Activated T-cell treated with anti-CD3 and anti-CD28 coated beads, Interleukin-2, amount 50 U/mL, for 4 hours (primary cell): ENCODE data around the gene CUX1. TPM values are rescaled to one million over a fixed set of nuclear protein-coding genes. Genes with fewer than 3 reads are reported as not detected.
"Not testable (repeated sequence)": the region's sequence is repeated elsewhere in the genome, so short reads cannot be mapped to it uniquely, and the experiment has no call there.

ENCODE experiments used
- ATAC-seq, 2 donors: fragments of 200-7000 bp; cut with Tn5 transposase; one replicate each; pipeline ENCODE4 v1.10.0; 2021
- DNase-seq: peaks from one replicate; pipeline ENCODE4 v3.0.0-alpha.2; 2020
- H3K27me3 Mint-ChIP-seq: one replicate; pipeline ENCODE4 v1.8.0; 2021; ENCODE audit warnings: low read depth, mixed read lengths
- H3K36me3 Mint-ChIP-seq: one replicate; pipeline ENCODE4 v1.8.0; 2022; ENCODE audit warnings: mixed read lengths; ENCODE audit not compliant: insufficient read depth
- H3K4me1 Mint-ChIP-seq: one replicate; pipeline ENCODE4 v1.8.0; 2021; ENCODE audit warnings: low read depth, mixed read lengths
- H3K4me3 Mint-ChIP-seq: one replicate; pipeline ENCODE4 v1.8.0; 2021; ENCODE audit warnings: mild to moderate bottlenecking, moderate library complexity, mixed read lengths
- H3K9me3 Mint-ChIP-seq: one replicate; pipeline ENCODE4 v1.8.0; 2021; ENCODE audit warnings: mixed read lengths
- total RNA-seq, 3 donors: library from RNA; stranded (reverse); gene quantifications; one replicate each; pipeline ENCODE4 v1.2.1, GENCODE V29; 2021

CUX1 gene
- total RNA-seq, 3 donors from 2014 or later = 18.6 to 21.6 (median 20.7) TPM

DNA sequence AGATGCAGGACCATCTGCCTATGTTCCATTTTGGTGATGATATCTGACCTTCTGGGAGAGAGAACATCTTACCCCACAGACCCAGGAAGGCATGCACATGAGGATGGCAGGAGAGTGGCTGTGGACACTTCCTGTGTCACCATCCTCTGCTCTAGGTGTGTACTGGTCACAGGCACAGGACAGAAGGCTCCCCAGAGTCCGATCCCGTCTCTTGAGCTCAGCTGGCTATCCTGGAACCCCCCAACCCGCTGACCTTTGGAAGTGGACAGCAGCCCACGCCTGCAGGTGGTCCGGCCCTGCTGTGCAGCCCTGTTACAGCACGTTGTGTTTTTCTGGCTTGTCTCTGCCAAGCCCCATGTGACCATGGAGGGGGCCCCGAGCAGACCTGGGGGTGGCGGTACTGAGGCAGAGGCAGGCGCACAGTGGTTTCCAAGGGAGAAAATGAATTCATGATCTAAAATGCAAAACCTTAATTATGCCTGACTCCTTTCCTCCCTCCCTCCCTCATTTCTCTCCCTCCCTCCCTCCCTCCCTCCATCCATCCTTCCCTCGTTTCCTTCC lies 178.8 kb downstream of the CUX1 start:
- H3K9me3 Mint-ChIP-seq = no peaks in the 10 kb centered on the region
- no peaks in the 10 kb centered on the region for H3K36me3 Mint-ChIP-seq
- no peaks in the 10 kb centered on the region for H3K27me3 Mint-ChIP-seq
- peaks cover 9% of the 10 kb centered on the region for H3K4me1 Mint-ChIP-seq
- DNase-seq = no peak
- ATAC-seq = no peak
- no peak overlapping the region for H3K4me3 Mint-ChIP-seq

- no peak for DNase-seq
- Mint-ChIP-seq H3K9me3 (no peaks in the 10 kb centered on the region), H3K27me3 (no peaks in the 10 kb centered on the region), H3K36me3 (no peaks in the 10 kb centered on the region), H3K4me3 (no peak overlapping the region), H3K4me1 (peaks cover 8% of the 10 kb centered on the region)
- ATAC-seq = no peak
These were observed 179.4 kb downstream of the CUX1 start for GRCh38 chr7:101996876-101997275.

DNA sequence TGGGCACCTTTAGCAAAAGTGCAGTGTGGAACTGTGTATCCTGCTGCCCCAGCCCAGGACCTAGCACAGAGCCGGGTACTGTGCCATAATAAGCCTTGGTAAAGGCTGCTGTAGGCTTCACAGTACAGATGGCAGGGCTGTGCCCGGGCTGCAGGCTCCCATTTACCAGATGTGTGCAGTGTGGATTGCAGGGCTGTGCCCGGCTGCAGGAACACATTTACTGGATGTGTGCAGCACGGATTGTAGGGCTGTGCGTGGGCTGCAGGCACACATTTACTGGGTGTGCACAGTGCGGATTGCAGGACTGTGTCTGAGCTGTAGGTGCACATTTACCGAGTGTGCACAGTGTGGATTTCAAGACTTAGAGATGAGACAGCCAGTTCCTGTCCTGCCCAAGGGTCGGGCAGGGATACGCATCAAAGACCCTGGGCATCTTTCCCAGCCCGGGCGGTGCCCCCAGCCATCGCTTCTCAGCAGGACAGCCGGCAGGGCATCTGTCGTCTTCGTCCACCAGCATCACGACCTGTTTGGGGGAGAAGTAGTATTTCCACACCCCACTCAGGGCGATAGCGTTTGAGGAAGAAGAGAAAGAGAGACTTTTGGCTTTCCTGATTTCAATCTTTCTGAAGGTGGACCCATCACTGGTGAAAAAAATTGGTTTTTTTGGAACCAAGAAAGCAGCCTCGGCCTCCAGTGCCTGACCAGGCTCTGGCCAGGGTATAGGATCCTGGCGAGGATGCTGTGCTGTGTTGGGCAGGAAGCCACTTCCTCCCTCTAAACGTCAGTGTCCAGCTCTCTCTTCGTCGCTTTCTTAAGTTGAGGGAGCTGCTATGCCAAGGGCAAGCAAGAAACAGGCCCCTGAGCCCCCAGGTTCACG lies 180.8 kb downstream of the CUX1 start:
- H3K4me1 Mint-ChIP-seq = peaks cover 8% of the 10 kb centered on the region
- H3K9me3 Mint-ChIP-seq = no peaks in the 10 kb centered on the region
- H3K27me3 Mint-ChIP-seq = no peaks in the 10 kb centered on the region
- no peaks in the 10 kb centered on the region for H3K36me3 Mint-ChIP-seq
- DNase-seq = no peak
- no peak overlapping the region for H3K4me3 Mint-ChIP-seq
- ATAC-seq = no peak

DNA sequence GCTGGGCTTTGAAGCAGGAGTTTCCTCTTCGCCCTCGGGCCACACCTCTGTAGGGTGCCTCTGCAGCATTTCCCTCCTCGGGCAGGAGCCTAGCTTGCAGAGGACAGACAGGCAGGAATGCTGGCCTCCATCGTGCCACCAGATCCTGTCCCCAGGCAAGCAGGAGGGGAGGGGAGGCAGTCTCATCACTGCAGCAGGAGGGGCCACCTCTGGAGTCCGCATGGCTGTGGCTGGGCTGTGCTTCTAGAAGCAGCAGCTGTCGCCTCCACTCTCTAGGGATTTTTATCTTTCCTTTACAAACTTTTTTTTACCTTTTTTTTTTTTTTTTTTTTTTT lies 181.4 kb downstream of the CUX1 start:
- no peaks in the 10 kb centered on the region for H3K9me3 Mint-ChIP-seq
- H3K36me3 Mint-ChIP-seq = no peaks in the 10 kb centered on the region
- ATAC-seq (no peak), DNase-seq (no peak)
- H3K27me3 Mint-ChIP-seq = no peaks in the 10 kb centered on the region
- H3K4me3 Mint-ChIP-seq = no peak overlapping the region
- H3K4me1 Mint-ChIP-seq = peaks cover 8% of the 10 kb centered on the region

DNA sequence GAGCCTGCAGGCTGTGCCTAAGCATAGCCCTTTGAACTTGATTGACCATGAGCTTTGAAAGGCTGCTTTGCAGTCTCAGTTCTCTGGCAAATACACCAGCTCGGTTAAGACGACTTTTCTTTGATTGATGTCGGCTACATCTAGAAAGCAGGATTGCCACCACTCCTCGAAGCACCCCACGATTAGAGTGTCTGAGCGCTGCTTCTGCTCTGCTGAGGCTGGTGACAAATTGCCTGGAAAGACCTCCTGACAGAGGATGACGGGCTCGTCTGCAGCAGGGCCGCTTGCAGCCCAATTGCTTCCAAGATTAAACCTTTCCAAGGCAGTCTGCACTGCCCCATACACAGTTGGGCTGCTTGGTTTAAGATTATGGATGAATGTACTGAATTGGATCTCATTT lies 182.0 kb downstream of the CUX1 start:
- no peak for ATAC-seq
- Mint-ChIP-seq H3K4me1 (peaks cover 8% of the 10 kb centered on the region), H3K9me3 (no peaks in the 10 kb centered on the region), H3K27me3 (no peaks in the 10 kb centered on the region), H3K36me3 (no peaks in the 10 kb centered on the region), H3K4me3 (no peak overlapping the region)
- no peak for DNase-seq

GRCh38 chr7:102000123-102000522 lies 182.7 kb downstream of the CUX1 start:
- no peaks in the 10 kb centered on the region for H3K9me3 Mint-ChIP-seq
- no peaks in the 10 kb centered on the region for H3K27me3 Mint-ChIP-seq
- peaks cover 7% of the 10 kb centered on the region for H3K4me1 Mint-ChIP-seq
- no peak for ATAC-seq
- H3K4me3 Mint-ChIP-seq = no peak overlapping the region
- no peaks in the 10 kb centered on the region for H3K36me3 Mint-ChIP-seq
- DNase-seq = no peak

DNA sequence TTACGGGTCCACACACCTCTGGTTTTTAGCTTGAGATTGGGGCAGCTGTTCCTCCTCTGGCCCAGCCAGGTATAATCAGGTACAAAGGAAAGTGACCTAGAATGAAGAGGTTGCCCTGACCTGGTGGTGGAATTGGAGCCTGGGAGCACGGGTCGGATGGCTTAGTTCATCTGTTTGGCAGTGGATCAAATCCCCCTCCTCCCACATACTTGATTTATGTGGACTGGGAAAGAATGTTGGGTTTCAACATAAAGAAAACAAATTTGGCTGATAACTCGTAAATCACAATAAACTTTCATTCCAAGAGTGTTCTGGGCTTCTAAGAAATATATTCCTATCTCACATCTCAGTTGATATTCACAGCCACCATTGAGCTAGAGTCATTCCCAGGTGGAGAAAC lies 186.8 kb downstream of the CUX1 start:
- DNase-seq = no peak
- no peak for ATAC-seq
- no peak overlapping the region for H3K4me3 Mint-ChIP-seq
- no peaks in the 10 kb centered on the region for H3K9me3 Mint-ChIP-seq
- no peaks in the 10 kb centered on the region for H3K36me3 Mint-ChIP-seq
- H3K4me1 Mint-ChIP-seq = peaks cover 2% of the 10 kb centered on the region
- H3K27me3 Mint-ChIP-seq = no peaks in the 10 kb centered on the region

DNA sequence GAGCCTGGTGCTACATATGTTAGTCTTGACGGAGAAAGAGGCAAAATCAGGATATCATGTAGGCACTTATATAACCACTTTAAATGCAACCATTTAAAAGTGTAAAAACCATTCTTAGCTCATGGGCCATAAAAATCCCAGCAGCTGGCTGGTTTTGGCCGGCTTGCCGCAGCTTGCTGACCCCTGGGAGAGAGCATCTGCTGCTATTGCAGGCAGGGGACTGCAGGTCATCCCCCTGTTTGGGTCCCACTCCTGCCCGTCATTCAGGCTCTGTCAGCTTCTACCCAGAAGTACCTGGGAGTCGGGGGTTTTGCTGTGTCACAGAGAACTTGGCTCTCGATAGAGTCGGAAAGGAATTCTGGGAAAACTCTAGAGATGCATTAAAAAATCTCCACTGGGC lies 187.4 kb downstream of the CUX1 start:
- ATAC-seq = no peak
- Mint-ChIP-seq H3K4me3 (no peak overlapping the region), H3K36me3 (peaks cover 3% of the 10 kb centered on the region), H3K4me1 (peaks cover 2% of the 10 kb centered on the region), H3K9me3 (no peaks in the 10 kb centered on the region), H3K27me3 (no peaks in the 10 kb centered on the region)
- no peak for DNase-seq

GRCh38 chr7:102005933-102006480 lies 188.6 kb downstream of the CUX1 start:
- ATAC-seq (no peak), DNase-seq (no peak)
- Mint-ChIP-seq H3K4me3 (no peak overlapping the region), H3K4me1 (no peaks in the 10 kb centered on the region), H3K9me3 (no peaks in the 10 kb centered on the region), H3K27me3 (no peaks in the 10 kb centered on the region), H3K36me3 (peaks cover 3% of the 10 kb centered on the region)

- Mint-ChIP-seq H3K27me3 (no peaks in the 10 kb centered on the region), H3K9me3 (no peaks in the 10 kb centered on the region), H3K36me3 (peaks cover 3% of the 10 kb centered on the region), H3K4me1 (no peaks in the 10 kb centered on the region), H3K4me3 (no peak overlapping the region)
- ATAC-seq (no peak), DNase-seq (no peak)
These were observed 189.3 kb downstream of the CUX1 start for GRCh38 chr7:102006695-102007094.

- Mint-ChIP-seq H3K9me3 (no peaks in the 10 kb centered on the region), H3K4me3 (no peak overlapping the region), H3K36me3 (peaks cover 3% of the 10 kb centered on the region), H3K27me3 (no peaks in the 10 kb centered on the region), H3K4me1 (no peaks in the 10 kb centered on the region)
- DNase-seq = no peak
- no peak for ATAC-seq
These were observed 191.3 kb downstream of the CUX1 start for GRCh38 chr7:102008535-102009262.

DNA sequence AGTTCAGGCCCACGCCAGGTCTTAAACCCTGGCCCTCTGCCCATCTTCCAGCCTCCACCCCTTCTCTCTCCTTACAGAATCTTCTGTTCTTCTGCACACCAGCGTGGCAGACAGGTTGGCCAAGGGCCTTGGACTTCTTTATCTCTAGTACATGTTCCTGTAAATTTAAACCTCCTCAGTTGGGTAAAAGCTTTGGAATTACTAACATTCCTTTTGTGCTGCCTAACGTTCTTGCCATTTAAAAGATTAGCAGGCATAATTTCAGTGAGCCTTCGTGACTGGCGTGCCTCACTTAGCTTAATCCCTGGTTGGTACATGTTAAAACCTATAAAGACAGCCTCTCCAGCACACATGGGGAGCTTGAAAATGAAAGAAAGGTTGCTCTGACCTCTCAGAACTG lies 192.2 kb downstream of the CUX1 start:
- H3K4me1 Mint-ChIP-seq = no peaks in the 10 kb centered on the region
- H3K36me3 Mint-ChIP-seq = peaks cover 3% of the 10 kb centered on the region
- DNase-seq (no peak), ATAC-seq (no peak)
- H3K9me3 Mint-ChIP-seq = no peaks in the 10 kb centered on the region
- H3K27me3 Mint-ChIP-seq = no peaks in the 10 kb centered on the region
- no peak overlapping the region for H3K4me3 Mint-ChIP-seq

DNA sequence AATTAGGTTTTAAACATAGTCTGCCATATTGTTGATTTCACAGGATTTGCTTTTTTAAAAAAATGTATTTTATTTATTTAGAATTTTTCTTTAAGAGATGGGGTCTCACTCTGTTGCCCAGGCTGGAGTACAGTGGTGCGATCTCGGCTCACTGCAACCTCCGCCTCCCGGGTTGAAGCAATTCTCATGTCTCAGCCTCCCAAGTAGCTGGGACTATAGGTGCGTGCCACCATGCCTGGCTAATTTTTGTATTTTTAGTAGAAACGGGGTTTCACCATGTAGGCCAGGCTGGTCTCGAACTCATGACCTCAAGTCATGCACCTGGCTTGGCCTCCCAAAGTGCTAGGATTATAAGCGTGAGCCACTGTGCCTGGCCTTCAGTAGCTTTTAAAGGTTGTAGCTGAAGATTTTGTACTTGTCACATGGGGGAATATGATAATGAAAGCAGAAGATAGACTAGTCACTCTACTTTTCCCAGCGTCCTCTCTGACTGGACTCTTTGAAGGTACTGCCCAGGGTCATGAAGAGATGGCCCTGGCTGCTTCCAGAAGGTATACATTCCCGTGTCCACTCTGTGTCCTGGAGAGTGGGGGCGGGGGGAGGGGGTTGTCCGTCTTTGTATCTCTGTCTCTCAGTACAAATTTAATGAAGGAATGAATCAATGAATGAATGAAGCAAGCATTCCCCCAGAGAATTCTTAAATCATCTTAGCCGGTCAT lies 194.8 kb downstream of the CUX1 start:
- not testable (repeated sequence) for H3K27me3 Mint-ChIP-seq, H3K9me3 Mint-ChIP-seq, H3K4me1 Mint-ChIP-seq, H3K4me3 Mint-ChIP-seq, ATAC-seq, H3K36me3 Mint-ChIP-seq, DNase-seq

DNA sequence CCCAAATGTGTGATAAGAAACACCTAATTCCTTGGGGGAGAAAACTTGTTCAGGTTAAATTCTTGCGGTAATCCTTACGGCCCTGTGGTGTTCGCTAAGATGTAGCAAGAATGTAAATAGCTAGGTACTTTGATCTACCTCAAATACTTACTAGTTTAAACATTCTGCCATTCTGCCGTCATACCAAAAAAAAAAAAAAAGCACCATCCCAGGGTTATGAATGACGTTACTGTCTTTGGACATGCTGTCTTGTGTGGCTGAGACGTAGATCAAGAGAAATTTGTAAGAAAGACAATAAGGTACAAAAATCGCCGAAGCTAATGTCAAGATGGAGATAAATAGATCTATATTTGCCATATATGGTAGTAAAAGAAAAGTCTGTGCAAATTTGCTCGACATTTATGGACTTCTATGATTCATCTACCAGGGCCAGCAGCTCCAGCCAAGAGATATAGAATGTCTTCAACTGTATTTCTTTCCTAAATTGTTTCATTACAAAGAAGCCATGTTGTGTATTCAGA lies 195.6 kb downstream of the CUX1 start:
- ATAC-seq (no peak), DNase-seq (no peak)
- Mint-ChIP-seq H3K9me3 (no peaks in the 10 kb centered on the region), H3K36me3 (peaks cover 3% of the 10 kb centered on the region), H3K27me3 (no peaks in the 10 kb centered on the region), H3K4me3 (no peak overlapping the region), H3K4me1 (no peaks in the 10 kb centered on the region)
